HepG2 (cell line): Measurements from ENCODE around the gene DCLK1. TPM values are rescaled to one million over a fixed set of nuclear protein-coding genes. Genes with fewer than 3 reads are reported as not detected.

Experiments used
- ATAC-seq: fragments of 200-7000 bp; cut with Tn5 transposase; 3 replicates; pipeline ENCODE4 v1.9.1; 2020; ENCODE audit warnings: mild to moderate bottlenecking, moderate library complexity
- BruUV-seq: library from RNA; stranded (reverse); fragments of 400-500 nt; replicated peaks from 2 replicates; lab custom pipeline; 2021; lab: Mats Ljungman, UMichigan
- CTCF ChIA-PET: fragments of 300-600 bp; formaldehyde crosslinking; extraction: SDS; loops from one replicate; lab custom pipeline; 2021; ENCODE audit warnings: low total read pairs, inconsistent platforms, low intra/inter-chr PET ratio; lab: Yijun Ruan, JAX
- POLR2A ChIA-PET: fragments of 350-600 bp; sonication (Branson Sonifier 250); formaldehyde crosslinking; loops from one replicate; lab custom pipeline; 2020; ENCODE audit warnings: antibody characterized with exemption, inconsistent platforms; lab: Yijun Ruan, JAX
- DNase-seq: peaks from one replicate; pipeline ENCODE4 v3.0.0-alpha.2; 2015; ENCODE audit warnings: low spot score
- FAIRE-seq: peaks from 3 replicates; lab custom pipeline; 2011; peaks lifted over from hg19 to GRCh38; lab: Jason Lieb, UNC
- H2AFZ ChIP-seq: one replicate; pipeline ENCODE4 v1.6.1; 2011; ENCODE audit warnings: low read length, inconsistent platforms
- H3K27ac ChIP-seq: fragments of 300-600 bp; 3 replicates; pipeline ENCODE4 v1.8.0; 2011; ENCODE audit warnings: mixed run types, mild to moderate bottlenecking, mixed read lengths, low read length, inconsistent platforms; ENCODE audit not compliant: insufficient read depth; ENCODE audit errors: extremely low read length
- H3K27me3 ChIP-seq, 2 experiments: fragments of 200-600 bp in 1 of 2; 2 replicates in 1 of 2; 3 replicates in 1 of 2; pipeline versions ENCODE4 v1.6.0 to v1.8.0; 2011; ENCODE audit warnings: low read length in 2 of 2, mild to moderate bottlenecking in 2 of 2, moderate library complexity in 2 of 2, inconsistent platforms in 1 of 2; ENCODE audit not compliant: insufficient read depth in 2 of 2, control insufficient read depth in 1 of 2
- H3K36me3 ChIP-seq, 2 experiments: fragments of 200-600 bp in 1 of 2; replicated peaks in 1 of 2; 2 replicates in 1 of 2; 3 replicates in 1 of 2; pipeline versions ENCODE4 v1.5.1 to v1.8.0; 2011; ENCODE audit warnings: low read length in 2 of 2, inconsistent platforms in 1 of 2; ENCODE audit not compliant: insufficient read depth in 2 of 2, control insufficient read depth in 1 of 2
- H3K4me1 ChIP-seq: 2 replicates; pipeline ENCODE4 v1.5.1; 2012; ENCODE audit warnings: low read length, inconsistent platforms; ENCODE audit not compliant: insufficient read depth
- H3K4me2 ChIP-seq: 2 replicates; pipeline ENCODE4 v1.6.0; 2011; ENCODE audit warnings: low read depth, low read length, inconsistent platforms
- H3K4me3 ChIP-seq, 3 experiments: fragments of 200-600 bp in 1 of 3; sonication (generic), shearing (Covaris generic) in 1 of 3; replicated peaks in 1 of 3; 2 replicates each; pipeline ENCODE4 v1.5.1; 2011 to 2016; ENCODE audit warnings: low read length in 3 of 3, inconsistent platforms in 2 of 3, low read depth in 2 of 3, mild to moderate bottlenecking in 2 of 3, control low read depth in 1 of 3, mixed read lengths in 1 of 3; ENCODE audit not compliant: insufficient read depth in 1 of 3
- H3K79me2 ChIP-seq: one replicate; pipeline ENCODE4 v1.6.1; 2011; ENCODE audit warnings: low read length, inconsistent platforms; ENCODE audit not compliant: insufficient read depth
- H3K9ac ChIP-seq: 2 replicates; pipeline ENCODE4 v1.6.0; 2011; ENCODE audit warnings: mild to moderate bottlenecking, low read depth, low read length, inconsistent platforms; ENCODE audit not compliant: insufficient read depth
- H3K9me3 ChIP-seq: 2 replicates; pipeline ENCODE4 v1.5.1; 2012; ENCODE audit warnings: mild to moderate bottlenecking, low read length
- H4K20me1 ChIP-seq: 2 replicates; pipeline ENCODE4 v1.6.0; 2011; ENCODE audit warnings: inconsistent platforms, mild to moderate bottlenecking, low read length, moderate library complexity; ENCODE audit not compliant: insufficient read depth
- ATF7 ChIP-seq, 2 experiments: fragments of 450-650 bp in 1 of 2; sonication (generic) in 1 of 2; formaldehyde crosslinking in 1 of 2; IDR thresholded peaks; 2 replicates each; pipeline versions ENCODE4 v1.4.0 to v1.6.1; 2016 to 2020; ENCODE audit warnings: antibody characterized with exemption in 1 of 2, mild to moderate bottlenecking in 1 of 2, missing genetic modification reagents in 1 of 2
- BHLHE40 ChIP-seq: IDR thresholded peaks from 2 replicates; pipeline ENCODE4 v1.6.1; 2011; ENCODE audit warnings: low read length, improper control_type of control experiment
- HNRNPL ChIP-seq: fragments of 200-400 bp; formaldehyde crosslinking; IDR thresholded peaks from 2 replicates; pipeline ENCODE4 v1.6.1; 2017; ENCODE audit warnings: mild to moderate bottlenecking, low read depth, low read length
- KLF6 ChIP-seq: IDR thresholded peaks from 2 replicates; pipeline ENCODE4 v1.8.0; 2016; ENCODE audit warnings: missing biosample characterization, missing genetic modification reagents
- MAFK ChIP-seq, 2 experiments: IDR thresholded peaks in 1 of 2; conservative IDR thresholded peaks in 1 of 2; 2 replicates each; pipeline ENCODE4 v1.6.1; 2011; ENCODE audit warnings: improper control_type of control experiment in 2 of 2, low read length in 2 of 2
- NR0B2 ChIP-seq: sonication (generic); formaldehyde crosslinking; IDR thresholded peaks from 2 replicates; pipeline ENCODE4 v1.4.0; 2020; ENCODE audit warnings: mild to moderate bottlenecking, missing genetic modification reagents
- SMARCC2 ChIP-seq: fragments of 450-650 bp; IDR thresholded peaks from 2 replicates; pipeline ENCODE4 v1.6.1; 2017; ENCODE audit warnings: antibody characterized with exemption, mild to moderate bottlenecking
- TCF12 ChIP-seq, 2 experiments: fragments of 450-650 bp in 1 of 2; sonication (generic) in 1 of 2; formaldehyde crosslinking in 1 of 2; IDR thresholded peaks; 2 replicates each; pipeline versions ENCODE4 v1.6.1 to v1.8.0; 2017 to 2022; ENCODE audit warnings: antibody characterized with exemption in 1 of 2, mild to moderate bottlenecking in 1 of 2, missing genetic modification reagents in 1 of 2, moderate library complexity in 1 of 2
- ZMYM2 ChIP-seq: sonication (generic); formaldehyde crosslinking; IDR thresholded peaks from 2 replicates; pipeline ENCODE4 v1.8.0; 2022; ENCODE audit warnings: mild to moderate bottlenecking, missing genetic modification reagents
- ZNF335 ChIP-seq: sonication (generic); formaldehyde crosslinking; IDR thresholded peaks from 2 replicates; pipeline ENCODE4 v1.4.0; 2020; ENCODE audit warnings: missing genetic modification reagents
- ZNF343 ChIP-seq: sonication (generic); formaldehyde crosslinking; IDR thresholded peaks from 2 replicates; pipeline ENCODE4 v1.4.0; 2020; ENCODE audit warnings: mild to moderate bottlenecking, missing genetic modification reagents
- ZNF383 ChIP-seq: sonication (generic); formaldehyde crosslinking; IDR thresholded peaks from 2 replicates; pipeline ENCODE4 v1.4.0; 2020; ENCODE audit warnings: missing genetic modification reagents, mild to moderate bottlenecking, borderline replicate concordance
- ZNF563 ChIP-seq: sonication (generic); formaldehyde crosslinking; IDR thresholded peaks from 2 replicates; pipeline ENCODE4 v1.8.0; 2022; ENCODE audit warnings: mild to moderate bottlenecking, moderate library complexity, missing genetic modification reagents
- ZNF704 ChIP-seq: sonication (generic); formaldehyde crosslinking; IDR thresholded peaks from 2 replicates; pipeline ENCODE4 v1.8.1; 2023; ENCODE audit warnings: mild to moderate bottlenecking, inconsistent platforms, moderate library complexity, missing genetic modification reagents, borderline replicate concordance
- ZNF710 ChIP-seq: sonication (generic); formaldehyde crosslinking; IDR thresholded peaks from 2 replicates; pipeline ENCODE4 v1.5.0; 2020; ENCODE audit warnings: mild to moderate bottlenecking, missing genetic modification reagents, borderline replicate concordance
- ZNF776 ChIP-seq: sonication (generic); formaldehyde crosslinking; IDR thresholded peaks from 2 replicates; pipeline ENCODE4 v1.4.0; 2020; ENCODE audit warnings: mild to moderate bottlenecking, missing genetic modification reagents
- WGBS: methylation state at CpG from one replicate; pipeline ENCODE4 v1.1.6; 2017; ENCODE audit warnings: low lambda C conversion rate; 5-methylcytosine and 5-hydroxymethylcytosine counted together
- in situ Hi-C: cut with HindIII; loops from 2 replicates; pipeline ENCODE4 v1.10.0; 2017; ENCODE audit warnings: low pct_unique_long_range_greater_than_20kb; ENCODE audit not compliant: extremely low pct_ligation_motif_present
- intact Hi-C: fragments of 100-400 bp; cut with micrococcal nuclease; formaldehyde crosslinking; loops from one replicate; pipeline ENCODE4 v1.10.0; 2022; ENCODE audit not compliant: unreplicated experiment
- polyA plus RNA-seq, 8 experiments: library from polyadenylated mRNA; depleted of rRNA in 3 of 8; stranded (reverse) in 7 of 8; unstranded in 1 of 8; fragments of >200 nt; fragmentation: Illumina TruSeq in 4 of 8; extraction: Trizol in 4 of 8; gene quantifications; 2 replicates each; pipeline versions ENCODE4 v1.2.1 to v1.2.3, GENCODE V29; 2011 to 2016; ENCODE audit warnings: low read depth in 4 of 8, missing spikeins in 1 of 8, mixed read lengths in 1 of 8; ENCODE audit not compliant: insufficient read depth in 1 of 8
- total RNA-seq, 5 experiments: library from RNA; depleted of rRNA; stranded (reverse); fragments of >200 nt; fragmentation: Illumina TruSeq; extraction: Trizol; gene quantifications; 2 replicates each; pipeline ENCODE4 v1.2.3, GENCODE V29; 2016; ENCODE audit warnings: low read depth in 1 of 5
- TF ChIP-seq, protein P1 (sequence below): sonication (generic); formaldehyde crosslinking; conservative IDR thresholded peaks from 2 replicates; pipeline ENCODE4 v1.8.0; 2022; ENCODE audit warnings: low read depth, missing genetic modification reagents

The DCLK1 gene
- total and polyA plus RNA-seq, 2 of the 13 experiments (the other 11 are each of a cell fraction or from before 2014, with no cell fraction given): not detected

DNA sequence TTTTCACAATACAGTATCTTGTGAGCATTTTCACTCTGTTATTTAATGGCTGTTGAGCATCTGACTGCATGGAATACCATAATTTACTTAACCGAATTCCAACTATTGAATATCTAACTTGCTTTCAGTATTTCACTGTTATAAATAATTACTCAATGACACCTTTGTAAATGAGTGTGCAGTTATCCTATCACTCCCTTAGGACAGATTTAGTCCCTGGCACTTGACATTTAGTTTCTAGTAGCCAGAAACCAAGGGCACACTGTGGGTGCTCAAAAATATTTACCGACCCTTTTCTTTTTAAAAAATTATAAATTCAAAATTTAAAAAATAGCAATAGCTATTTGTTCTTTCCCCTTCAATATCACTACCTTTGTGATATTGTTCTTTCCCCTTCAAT, 258.8 kb downstream of the DCLK1 start:
- in situ Hi-C loops: no loop called here
- POLR2A ChIA-PET: no interaction called here
- no peak for ATAC-seq

More for the DNA sequence above, 258.8 kb downstream of the DCLK1 start:
- Histone ChIP-seq H3K4me2 (no peak overlapping the region), H3K27ac (no peak overlapping the region), H2AFZ (no peak overlapping the region), H3K9ac (no peak overlapping the region), H3K4me3 (no peak overlapping the region), H3K36me3 (no peaks in the 10 kb centered on the region), H4K20me1 (no peaks in the 10 kb centered on the region), H3K79me2 (no peaks in the 10 kb centered on the region), H3K4me1 (no peaks in the 10 kb centered on the region), H3K27me3 (no peaks in the 10 kb centered on the region), H3K9me3 (no peaks in the 10 kb centered on the region)
- CTCF ChIA-PET: no interaction called here
- TF ChIP-seq ZNF343 (no peak), ZNF563 (CRISPR knock-in tag) (no peak), ZMYM2 (no peak), ZNF710 (no peak), HNRNPL (no peak), TCF12 (IDR thresholded peaks at IDR 0.05) (no peak), TCF12 (CRISPR knock-in tag; IDR thresholded peaks at IDR 0.05) (no peak), ZNF383 (no peak), SMARCC2 (no peak), ZNF335 (CRISPR knock-in tag) (no peak), ZNF704 (CRISPR knock-in tag) (no peak), NR0B2 (no peak), BHLHE40 (no peak), ZNF776 (CRISPR knock-in tag) (no peak), KLF6 (CRISPR knock-in tag) (no peak), ATF7 (IDR thresholded peaks at IDR 0.05) (no peak), ATF7 (CRISPR knock-in tag; IDR thresholded peaks at IDR 0.05) (no peak), MAFK (conservative IDR thresholded peaks at IDR 0.05 in 1 of 2, IDR thresholded peaks at IDR 0.05 in 1 of 2; ENCODE audit: low read length in 2 of 2) (no peak)
- TF ChIP-seq, protein P1, sequence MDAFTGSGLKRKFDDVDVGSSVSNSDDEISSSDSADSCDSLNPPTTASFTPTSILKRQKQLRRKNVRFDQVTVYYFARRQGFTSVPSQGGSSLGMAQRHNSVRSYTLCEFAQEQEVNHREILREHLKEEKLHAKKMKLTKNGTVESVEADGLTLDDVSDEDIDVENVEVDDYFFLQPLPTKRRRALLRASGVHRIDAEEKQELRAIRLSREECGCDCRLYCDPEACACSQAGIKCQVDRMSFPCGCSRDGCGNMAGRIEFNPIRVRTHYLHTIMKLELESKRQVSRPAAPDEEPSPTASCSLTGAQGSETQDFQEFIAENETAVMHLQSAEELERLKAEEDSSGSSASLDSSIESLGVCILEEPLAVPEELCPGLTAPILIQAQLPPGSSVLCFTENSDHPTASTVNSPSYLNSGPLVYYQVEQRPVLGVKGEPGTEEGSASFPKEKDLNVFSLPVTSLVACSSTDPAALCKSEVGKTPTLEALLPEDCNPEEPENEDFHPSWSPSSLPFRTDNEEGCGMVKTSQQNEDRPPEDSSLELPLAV (CRISPR knock-in tag): no peak
- 14% methylated on average over 2 of the region's 2 CpGs for WGBS
- no peak for FAIRE-seq
- BruUV-seq: no TSS peak
- intact Hi-C loops: no loop called here
- no peak for DNase-seq
